HG02852 (cell line): ENCODE measurements around the gene SEMA5A.

Experiments
- ATAC-seq: cut with Tn5 transposase; IDR thresholded peaks from one replicate; pipeline ENCODE4 v1.9.1; 2021; ENCODE audit warnings: mild to moderate bottlenecking, moderate library complexity; ENCODE audit not compliant: unreplicated experiment

The SEMA5A gene

GRCh38 chr5:9337928-9338595 lies 207.8 kb downstream of the SEMA5A start:
- ATAC-seq: no peak

- no peak for ATAC-seq
Measured at GRCh38 chr5:9335754-9336495, 209.9 kb downstream of the SEMA5A start.

GRCh38 chr5:9335269-9335668 lies 210.6 kb downstream of the SEMA5A start:
- no peak for ATAC-seq

GRCh38 chr5:9332026-9332425 lies 213.8 kb downstream of the SEMA5A start:
- no peak for ATAC-seq

- no peak for ATAC-seq
Measured at GRCh38 chr5:9331372-9331771, 214.5 kb downstream of the SEMA5A start.

GRCh38 chr5:9329125-9329524 lies 216.8 kb downstream of the SEMA5A start:
- ATAC-seq: no peak

- no peak for ATAC-seq
Measured at GRCh38 chr5:9325549-9325948, 220.3 kb downstream of the SEMA5A start.

GRCh38 chr5:9324348-9325077 lies 221.4 kb downstream of the SEMA5A start:
- no peak for ATAC-seq

GRCh38 chr5:9320652-9321051 lies 225.2 kb downstream of the SEMA5A start:
- no peak for ATAC-seq

GRCh38 chr5:9318031-9318430 lies 227.8 kb downstream of the SEMA5A start:
- ATAC-seq: no peak

GRCh38 chr5:9316733-9317132 lies 229.1 kb downstream of the SEMA5A start:
- ATAC-seq: no peak

GRCh38 chr5:9316041-9316440 lies 229.8 kb downstream of the SEMA5A start:
- ATAC-seq: no peak

- no peak for ATAC-seq
Measured at GRCh38 chr5:9314558-9314957, 231.3 kb downstream of the SEMA5A start.

GRCh38 chr5:9313751-9314150 lies 232.1 kb downstream of the SEMA5A start:
- no peak for ATAC-seq

GRCh38 chr5:9307150-9307549 lies 238.7 kb downstream of the SEMA5A start:
- no peak for ATAC-seq

GRCh38 chr5:9302218-9302617 lies 243.7 kb downstream of the SEMA5A start:
- ATAC-seq: no peak

GRCh38 chr5:9301200-9301599 lies 244.7 kb downstream of the SEMA5A start:
- no peak for ATAC-seq

GRCh38 chr5:9297134-9297533 lies 248.7 kb downstream of the SEMA5A start:
- ATAC-seq: no peak

GRCh38 chr5:9295466-9295801 lies 250.4 kb downstream of the SEMA5A start:
- no peak for ATAC-seq

GRCh38 chr5:9294793-9295465 lies 250.9 kb downstream of the SEMA5A start:
- no peak for ATAC-seq

- no peak for ATAC-seq
Measured at GRCh38 chr5:9288234-9288633, 257.6 kb downstream of the SEMA5A start.
